Endothelial cell of umbilical vein (primary cell): ENCODE data around the gene DHRS2. TPM values are rescaled to one million over a fixed set of nuclear protein-coding genes. Genes with fewer than 3 reads are reported as not detected.

Experiments used
- BruUV-seq: library from RNA; stranded (reverse); fragments of 400-500 nt; replicated peaks from 2 replicates; lab custom pipeline; 2021; lab: Mats Ljungman, UMichigan
- CTCF ChIA-PET: fragments of 300-600, 350-600 bp; sonication (Branson Sonifier 250); formaldehyde crosslinking; loops from one replicate; lab custom pipeline; 2021; ENCODE audit warnings: antibody characterized with exemption, inconsistent platforms; lab: Charles Lee
- POLR2A ChIA-PET: fragments of 300-600, 350-600 bp; sonication (Branson Sonifier 250); formaldehyde crosslinking; loops from one replicate; lab custom pipeline; 2021; ENCODE audit warnings: antibody characterized with exemption, inconsistent platforms; lab: Charles Lee
- DNase-seq: peaks from one replicate; pipeline ENCODE4 v3.0.0-alpha.2; 2011; ENCODE audit warnings: low read depth, low spot score
- FAIRE-seq: peaks from 2 replicates; lab custom pipeline; 2011; peaks lifted over from hg19 to GRCh38; lab: Jason Lieb, UNC
- H2AFZ ChIP-seq: 2 replicates; pipeline ENCODE4 v1.6.0; 2012; ENCODE audit warnings: low read depth, low read length, control low read depth, inconsistent platforms
- H3K27ac ChIP-seq: 2 replicates; pipeline ENCODE4 v1.5.1; 2011; ENCODE audit warnings: low read depth, mild to moderate bottlenecking, control low read depth, low read length, moderate library complexity; ENCODE audit not compliant: insufficient read depth
- H3K27me3 ChIP-seq, 2 experiments: 2 replicates each; pipeline versions ENCODE4 v1.6.0 to v1.6.1; 2011; ENCODE audit warnings: low read length in 2 of 2, mixed read lengths in 1 of 2; ENCODE audit not compliant: control insufficient read depth in 2 of 2, insufficient read depth in 2 of 2
- H3K36me3 ChIP-seq, 2 experiments: 2 replicates in 1 of 2; 3 replicates in 1 of 2; pipeline ENCODE4 v1.5.1; 2011; ENCODE audit warnings: low read length in 2 of 2, mild to moderate bottlenecking in 1 of 2, moderate library complexity in 1 of 2; ENCODE audit not compliant: control insufficient read depth in 2 of 2, insufficient read depth in 2 of 2; ENCODE audit errors: extremely low read depth in 1 of 2
- H3K4me1 ChIP-seq: 3 replicates; pipeline ENCODE4 v1.5.1; 2011; ENCODE audit warnings: mild to moderate bottlenecking, low read length; ENCODE audit not compliant: control insufficient read depth, insufficient read depth; ENCODE audit errors: extremely low read depth
- H3K4me2 ChIP-seq: 2 replicates; pipeline ENCODE4 v1.6.1; 2011; ENCODE audit warnings: low read length, control low read depth, mixed read lengths; ENCODE audit not compliant: insufficient read depth
- H3K4me3 ChIP-seq, 3 experiments: fragments of 200-600 bp in 1 of 3; sonication (generic), shearing (Covaris generic) in 1 of 3; replicated peaks in 1 of 3; 2 replicates each; pipeline ENCODE4 v1.5.1; 2011 to 2016; ENCODE audit warnings: control low read depth in 3 of 3, low read length in 3 of 3, mild to moderate bottlenecking in 2 of 3, inconsistent platforms in 1 of 3, low read depth in 1 of 3, moderate library complexity in 1 of 3; ENCODE audit not compliant: insufficient read depth in 1 of 3
- H3K79me2 ChIP-seq: 2 replicates; pipeline ENCODE4 v1.6.0; 2012; ENCODE audit warnings: low read length, inconsistent platforms; ENCODE audit not compliant: control insufficient read depth, insufficient read depth
- H3K9ac ChIP-seq: replicated peaks from 2 replicates; pipeline ENCODE3; 2011; ENCODE audit warnings: low read length, control low read depth; ENCODE audit not compliant: insufficient read depth; ENCODE audit errors: extremely low read depth
- H3K9me1 ChIP-seq: replicated peaks from 3 replicates; pipeline ENCODE4 v1.6.0; 2011; ENCODE audit warnings: mild to moderate bottlenecking, low read length; ENCODE audit not compliant: control insufficient read depth, insufficient read depth; ENCODE audit errors: extremely low read depth
- H3K9me3 ChIP-seq: replicated peaks from 2 replicates; pipeline ENCODE4 v1.5.1; 2012; ENCODE audit warnings: low read length, inconsistent platforms; ENCODE audit not compliant: control insufficient read depth, insufficient read depth
- H4K20me1 ChIP-seq: replicated peaks from 2 replicates; pipeline ENCODE3; 2011; ENCODE audit warnings: mild to moderate bottlenecking, low read length; ENCODE audit not compliant: control insufficient read depth, insufficient read depth; ENCODE audit errors: extremely low read depth
- EZH2 ChIP-seq: IDR thresholded peaks from 2 replicates; pipeline ENCODE4 v1.6.1; 2012; ENCODE audit warnings: borderline replicate concordance, low read depth, mild to moderate bottlenecking, moderate library complexity, low read length, inconsistent platforms; ENCODE audit not compliant: severe bottlenecking
- FOS ChIP-seq: IDR thresholded peaks from 2 replicates; pipeline ENCODE4 v1.6.1; 2011; ENCODE audit warnings: mild to moderate bottlenecking, low read length, moderate library complexity, borderline replicate concordance; ENCODE audit not compliant: insufficient read depth
- GATA2 ChIP-seq: IDR thresholded peaks from 2 replicates; pipeline ENCODE4 v1.7.0; 2011; ENCODE audit warnings: low read depth, mild to moderate bottlenecking, moderate library complexity, mixed read lengths, low read length; ENCODE audit not compliant: insufficient read length, insufficient read depth
- JUN ChIP-seq: IDR thresholded peaks from 2 replicates; pipeline ENCODE4 v1.6.1; 2011; ENCODE audit warnings: borderline replicate concordance, low read depth; ENCODE audit not compliant: insufficient read length, insufficient read depth
- MYC ChIP-seq: IDR thresholded peaks from one replicate; pipeline ENCODE4 v1.6.1; 2011; ENCODE audit warnings: mild to moderate bottlenecking, low read depth, low read length
- POLR2A ChIP-seq: IDR thresholded peaks from 2 replicates; pipeline ENCODE4 v1.6.1; 2012; ENCODE audit warnings: low read depth, mild to moderate bottlenecking, control low read depth, low read length
- POLR2AphosphoS5 ChIP-seq: IDR thresholded peaks from 2 replicates; pipeline ENCODE4 v1.6.1; 2012; ENCODE audit warnings: low read depth, mild to moderate bottlenecking, control low read depth, low read length, moderate library complexity; ENCODE audit not compliant: insufficient read depth
- dilution Hi-C: fragments of 300-500 bp; cut with MboI; formaldehyde crosslinking; loops from one replicate; pipeline ENCODE4 v1.15.0; 2019; ENCODE audit warnings: low sequenced_read_pairs; ENCODE audit not compliant: extremely low pct_ligation_motif_present
- intact Hi-C: fragments of 100-400 bp; cut with micrococcal nuclease; formaldehyde crosslinking; loops from one replicate; pipeline ENCODE4 v1.10.0; 2022
- polyA plus RNA-seq, 4 experiments: library from polyadenylated mRNA; depleted of rRNA in 3 of 4; stranded (reverse) in 3 of 4; unstranded in 1 of 4; fragments of >200 nt; gene quantifications; 2 replicates each; pipeline versions ENCODE4 v1.2.1 to v1.2.3, GENCODE V29; 2011 to 2012; ENCODE audit warnings: missing spikeins in 1 of 4
- total RNA-seq: library from RNA; stranded (reverse); gene quantifications from 2 replicates; pipeline ENCODE4 v1.2.3, GENCODE V29; 2021
- TF ChIP-seq, protein P1 (sequence below), 2 donors: IDR thresholded peaks; 1 replicate in 1 of 2; 2 replicates in 1 of 2; pipeline ENCODE4 v1.5.1; 2011; ENCODE audit warnings: low read length in 2 of 2, mild to moderate bottlenecking in 2 of 2, moderate library complexity in 2 of 2, control low read depth in 1 of 2, inconsistent platforms in 1 of 2, low read depth in 1 of 2; ENCODE audit not compliant: insufficient read depth in 1 of 2; ENCODE audit errors: extremely low read depth in 1 of 2
- TF ChIP-seq, protein P2 (sequence below): IDR thresholded peaks from 2 replicates; pipeline ENCODE4 v1.6.1; 2011; ENCODE audit not compliant: insufficient read depth, insufficient read length

Gene DHRS2
- total and polyA plus RNA-seq, 2 donors (not counting 3 experiments of a cell fraction or from before 2014, with no cell fraction given): 0.10 TPM; not detected in 1

DNA sequence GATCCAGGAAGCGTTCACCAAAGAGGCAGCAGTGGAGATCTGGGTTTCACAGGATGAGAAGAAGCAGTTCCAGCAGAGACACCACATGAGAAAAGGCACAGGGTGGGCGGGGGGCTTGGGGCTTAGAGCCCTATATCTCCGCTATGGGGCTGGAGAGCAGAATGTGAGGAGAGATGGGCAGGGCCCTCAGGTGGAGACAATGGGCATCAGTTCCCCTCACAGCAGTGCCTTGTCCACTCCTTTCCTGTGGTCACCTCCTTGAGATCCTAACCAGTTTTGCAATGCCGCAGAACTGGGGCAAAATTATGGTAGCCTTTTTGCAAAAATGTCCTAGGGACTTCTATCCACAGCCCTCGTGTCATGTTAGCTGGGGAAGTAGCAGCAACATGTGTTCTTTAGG lies 27.5 kb downstream of the DHRS2 start:
- Histone ChIP-seq H4K20me1 (no peaks in the 10 kb centered on the region), H3K9me1 (no peaks in the 10 kb centered on the region), H3K9ac (no peak overlapping the region), H3K4me3 (no peak overlapping the region), H2AFZ (no peak overlapping the region), H3K4me1 (no peaks in the 10 kb centered on the region), H3K79me2 (no peaks in the 10 kb centered on the region), H3K4me2 (no peak overlapping the region), H3K27ac (no peak overlapping the region), H3K36me3 (no peaks in the 10 kb centered on the region), H3K27me3 (peaks cover 0 to 2% of the 10 kb centered on the region in 2 experiments), H3K9me3 (no peaks in the 10 kb centered on the region)
- CTCF ChIA-PET: interaction anchor here (0.9 kb wide), 1 partner anchor 247 kb away, joined by 4 read pairs; no protein-coding TSS in a partner anchor
- intact Hi-C loops: no loop called here
- DNase-seq: no peak
- POLR2A ChIA-PET: no interaction called here
- no peak for FAIRE-seq
- dilution Hi-C loops: no loop called here
- TF ChIP-seq POLR2A (no peak), POLR2AphosphoS5 (no peak), FOS (no peak), JUN (no peak), MYC (no peak), EZH2 (no peak), GATA2 (no peak)
- TF ChIP-seq, protein P1, sequence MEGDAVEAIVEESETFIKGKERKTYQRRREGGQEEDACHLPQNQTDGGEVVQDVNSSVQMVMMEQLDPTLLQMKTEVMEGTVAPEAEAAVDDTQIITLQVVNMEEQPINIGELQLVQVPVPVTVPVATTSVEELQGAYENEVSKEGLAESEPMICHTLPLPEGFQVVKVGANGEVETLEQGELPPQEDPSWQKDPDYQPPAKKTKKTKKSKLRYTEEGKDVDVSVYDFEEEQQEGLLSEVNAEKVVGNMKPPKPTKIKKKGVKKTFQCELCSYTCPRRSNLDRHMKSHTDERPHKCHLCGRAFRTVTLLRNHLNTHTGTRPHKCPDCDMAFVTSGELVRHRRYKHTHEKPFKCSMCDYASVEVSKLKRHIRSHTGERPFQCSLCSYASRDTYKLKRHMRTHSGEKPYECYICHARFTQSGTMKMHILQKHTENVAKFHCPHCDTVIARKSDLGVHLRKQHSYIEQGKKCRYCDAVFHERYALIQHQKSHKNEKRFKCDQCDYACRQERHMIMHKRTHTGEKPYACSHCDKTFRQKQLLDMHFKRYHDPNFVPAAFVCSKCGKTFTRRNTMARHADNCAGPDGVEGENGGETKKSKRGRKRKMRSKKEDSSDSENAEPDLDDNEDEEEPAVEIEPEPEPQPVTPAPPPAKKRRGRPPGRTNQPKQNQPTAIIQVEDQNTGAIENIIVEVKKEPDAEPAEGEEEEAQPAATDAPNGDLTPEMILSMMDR (IDR thresholded peaks at IDR 0.05; ENCODE audit: extremely low read depth in 1 of 2, insufficient read depth in 1 of 2, low read depth in 1 of 2, low read length in 2 of 2): no peak
- TF ChIP-seq, protein P2, sequence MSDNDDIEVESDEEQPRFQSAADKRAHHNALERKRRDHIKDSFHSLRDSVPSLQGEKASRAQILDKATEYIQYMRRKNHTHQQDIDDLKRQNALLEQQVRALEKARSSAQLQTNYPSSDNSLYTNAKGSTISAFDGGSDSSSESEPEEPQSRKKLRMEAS: no peak
- no TSS peak for BruUV-seq
